ENCODE data around the gene TMEM82.

The TMEM82 gene

DNA sequence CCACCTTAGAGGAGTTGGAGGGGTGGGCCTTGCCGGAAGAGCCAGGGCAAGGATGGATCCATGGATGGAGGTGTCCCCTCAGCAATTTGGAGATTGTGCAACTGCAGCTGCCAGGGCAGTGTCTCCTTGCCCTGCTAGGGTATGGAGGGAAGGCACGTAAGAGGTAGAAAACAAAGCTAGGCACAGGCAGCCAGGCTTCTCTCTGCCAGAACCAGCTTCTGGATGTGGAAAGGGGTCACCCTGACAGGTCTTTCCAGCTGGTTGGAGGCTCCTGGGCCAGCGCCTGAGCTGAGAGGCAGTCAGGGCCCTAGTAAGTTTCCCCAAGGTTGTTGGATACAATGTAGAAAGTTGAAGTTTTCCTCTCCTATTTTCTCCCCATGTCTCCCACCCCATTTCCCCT, 21.4 kb upstream of the TMEM82 start:
- DNase-seq (ENCODE audit: low spot score) = no peak

DNA sequence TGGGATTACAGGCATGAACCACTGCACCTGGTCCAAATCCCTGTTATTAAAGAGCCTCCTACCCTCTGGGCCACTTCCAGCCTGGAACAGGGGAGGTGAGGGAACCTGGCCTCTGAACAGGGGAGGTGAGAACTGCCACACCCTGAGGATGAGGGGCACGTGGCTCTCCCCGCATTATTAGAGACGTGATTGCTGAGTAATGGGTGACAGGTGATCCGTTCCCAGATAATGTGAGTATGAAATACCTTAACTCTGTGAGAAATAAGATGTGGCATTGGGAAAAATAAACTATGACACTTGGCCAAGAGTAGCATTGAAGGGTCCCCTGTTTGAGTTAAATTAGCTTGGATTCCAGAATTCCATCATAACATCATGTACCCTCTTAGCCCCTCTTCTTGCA, 19.9 kb upstream of the TMEM82 start:
- no peak for DNase-seq (ENCODE audit: low spot score)

DNA sequence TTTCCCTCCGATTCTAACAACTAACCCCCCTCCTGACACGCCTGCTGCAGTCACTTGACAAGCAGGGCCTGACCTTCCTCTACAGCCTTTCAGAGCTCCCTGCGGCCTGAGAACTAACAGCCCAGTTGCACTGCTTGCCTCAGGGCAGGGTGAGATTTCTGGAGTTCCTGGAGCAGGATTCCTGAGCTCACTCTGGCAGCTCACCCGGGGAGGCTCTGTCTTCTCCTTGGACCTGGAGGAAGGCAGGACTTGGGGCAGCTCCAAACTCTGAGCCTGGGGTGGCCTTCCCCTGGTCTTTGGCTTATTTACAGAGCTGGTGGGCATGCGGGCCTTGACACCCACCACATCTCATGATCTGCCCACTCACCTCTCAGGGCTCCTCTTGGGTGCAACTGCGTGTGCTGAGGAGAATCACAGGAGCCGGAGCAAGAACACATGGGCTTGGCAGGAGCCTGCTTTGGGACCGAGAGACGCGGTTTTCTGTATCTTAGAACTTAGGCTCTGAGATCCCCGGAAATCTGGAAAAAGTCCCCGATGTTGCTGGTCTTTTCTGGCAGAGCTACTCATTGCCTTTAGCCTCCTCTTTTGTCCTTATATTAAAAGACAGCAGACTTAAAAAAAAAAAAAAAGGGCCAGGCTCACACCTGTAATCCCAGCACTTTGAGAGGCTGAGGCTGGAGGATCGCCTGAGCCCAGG, 19.3 kb upstream of the TMEM82 start:
- no peak for DNase-seq (ENCODE audit: low spot score)

DNA sequence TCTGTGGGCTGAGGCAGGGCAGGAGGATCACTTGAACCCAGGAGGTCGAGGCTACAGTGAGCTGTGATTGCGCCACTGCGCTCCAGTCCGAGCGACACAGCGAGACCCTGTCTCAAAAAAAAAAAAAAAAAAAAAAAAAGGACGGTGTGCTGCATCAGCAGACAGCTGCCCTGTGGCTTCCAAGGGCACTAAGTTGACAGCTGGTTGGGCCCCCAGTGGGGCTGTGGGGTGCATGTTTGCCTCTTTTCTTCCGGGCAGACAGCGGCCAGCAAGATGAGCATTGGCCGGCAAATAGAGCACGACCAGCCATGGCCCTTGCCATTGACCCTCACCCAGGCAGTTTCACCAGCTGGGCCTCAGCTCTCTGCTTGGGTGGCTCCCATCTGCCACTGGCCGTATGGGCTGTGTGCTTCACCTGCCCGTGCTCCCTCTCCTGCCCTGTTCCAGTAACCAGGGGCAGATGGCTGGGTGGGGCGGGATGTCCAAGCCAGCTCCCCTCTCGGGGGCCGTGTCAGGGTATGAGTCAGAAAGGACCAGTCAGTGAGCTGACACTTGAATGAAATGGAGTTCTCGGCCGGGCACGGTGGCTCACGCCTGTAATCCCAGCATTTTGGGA, 18.6 kb upstream of the TMEM82 start:
- DNase-seq (ENCODE audit: low spot score) = no peak

DNA sequence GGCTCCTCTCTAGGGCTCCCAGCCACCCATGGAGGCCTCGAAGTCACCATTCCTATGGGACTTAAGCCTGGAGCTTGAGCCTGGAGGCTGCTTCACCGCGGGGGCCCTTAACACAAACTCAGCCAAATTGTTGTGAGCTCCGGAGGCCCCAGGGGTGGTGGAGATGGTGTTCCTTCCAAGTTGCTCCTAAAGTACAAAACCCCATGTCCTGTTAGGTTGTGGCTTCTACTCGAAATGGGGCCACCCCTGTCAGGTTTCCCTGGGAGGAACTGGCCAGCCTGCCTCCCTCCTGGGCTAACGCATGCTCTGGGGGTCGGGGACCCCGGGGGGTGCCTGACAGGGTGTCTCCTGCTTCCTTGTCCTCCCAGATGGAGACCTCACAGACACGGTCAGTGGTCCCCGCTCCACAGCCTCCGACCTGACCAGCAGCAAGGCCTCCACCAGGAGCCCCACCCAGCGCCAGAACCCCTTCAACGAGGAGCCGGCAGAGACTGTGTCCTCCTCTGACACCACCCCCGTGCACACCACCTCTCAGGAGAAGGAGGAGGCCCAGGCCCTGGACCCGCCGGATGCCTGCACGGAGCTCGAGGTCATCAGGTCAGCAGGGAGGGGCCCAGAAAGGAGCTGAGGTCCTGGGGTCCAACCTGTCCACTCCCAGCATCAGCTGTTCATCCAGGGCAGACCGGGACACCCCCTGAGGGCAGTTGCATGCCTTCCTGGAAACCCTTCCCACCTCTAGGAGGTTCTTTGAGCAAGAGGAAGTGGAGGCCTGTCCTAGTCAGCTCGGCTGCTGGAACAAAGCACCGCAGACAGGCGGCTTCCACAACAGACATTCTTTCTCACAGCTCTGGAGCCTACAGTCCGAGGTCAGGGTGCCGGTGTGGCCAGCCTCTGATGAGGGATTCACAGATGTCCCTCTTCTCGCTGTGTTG, 17.1 kb upstream of the TMEM82 start:
- DNase-seq (ENCODE audit: low spot score) = no peak

DNA sequence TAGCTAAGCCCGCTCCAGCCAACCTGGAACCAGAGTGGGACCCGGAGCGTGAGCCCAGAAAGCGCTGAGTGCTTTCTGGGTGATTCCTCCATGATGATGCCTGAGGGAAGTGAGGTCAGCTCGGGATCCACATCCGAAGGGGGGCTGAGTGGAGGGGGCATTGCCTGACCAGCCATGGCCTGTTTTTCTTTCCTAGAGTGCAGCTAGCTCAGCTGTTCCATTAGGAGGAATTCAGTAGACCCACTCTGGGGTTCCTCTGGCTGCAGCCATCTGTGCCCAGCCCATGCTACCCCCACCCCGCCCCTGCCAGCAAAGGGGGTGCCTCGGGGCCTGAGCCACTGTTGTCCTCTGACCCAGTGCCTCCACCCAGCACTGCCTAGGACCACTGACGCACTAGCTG, 15.8 kb upstream of the TMEM82 start:
- DNase-seq (ENCODE audit: low spot score) = no peak

DNA sequence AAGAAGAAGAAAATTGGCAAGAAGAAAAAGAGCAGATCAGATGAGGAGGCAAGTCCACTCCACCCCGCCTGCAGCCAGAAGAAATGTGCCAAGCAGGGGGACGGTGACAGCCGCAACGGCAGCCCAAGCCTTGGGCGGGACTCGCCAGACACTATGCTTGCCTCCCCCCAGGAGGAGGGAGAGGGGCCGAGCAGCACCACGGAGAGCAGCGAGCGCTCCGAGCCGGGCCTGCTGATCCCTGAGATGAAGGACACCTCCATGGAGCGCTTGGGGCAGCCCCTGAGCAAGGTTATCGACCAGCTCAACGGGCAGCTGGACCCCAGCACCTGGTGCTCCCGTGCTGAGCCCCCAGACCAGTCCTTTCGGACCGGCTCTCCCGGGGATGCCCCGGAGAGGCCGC, 15.3 kb upstream of the TMEM82 start:
- no peak for DNase-seq (ENCODE audit: low spot score)

DNA sequence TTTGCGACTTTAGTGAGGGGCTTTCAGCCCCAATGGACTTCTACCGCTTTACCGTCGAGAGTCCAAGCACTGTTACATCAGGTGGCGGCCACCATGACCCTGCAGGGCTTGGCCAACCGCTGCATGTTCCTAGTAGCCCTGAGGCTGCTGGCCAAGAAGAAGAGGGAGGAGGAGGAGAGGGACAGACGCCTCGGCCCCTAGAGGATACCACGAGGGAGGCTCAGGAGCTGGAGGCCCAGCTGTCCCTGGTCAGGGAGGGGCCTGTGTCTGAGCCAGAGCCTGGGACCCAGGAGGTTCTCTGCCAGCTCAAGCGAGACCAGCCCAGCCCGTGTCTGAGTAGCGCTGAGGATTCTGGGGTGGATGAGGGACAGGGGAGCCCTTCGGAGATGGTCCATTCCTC, 14.9 kb upstream of the TMEM82 start:
- no peak for DNase-seq (ENCODE audit: low spot score)

DNA sequence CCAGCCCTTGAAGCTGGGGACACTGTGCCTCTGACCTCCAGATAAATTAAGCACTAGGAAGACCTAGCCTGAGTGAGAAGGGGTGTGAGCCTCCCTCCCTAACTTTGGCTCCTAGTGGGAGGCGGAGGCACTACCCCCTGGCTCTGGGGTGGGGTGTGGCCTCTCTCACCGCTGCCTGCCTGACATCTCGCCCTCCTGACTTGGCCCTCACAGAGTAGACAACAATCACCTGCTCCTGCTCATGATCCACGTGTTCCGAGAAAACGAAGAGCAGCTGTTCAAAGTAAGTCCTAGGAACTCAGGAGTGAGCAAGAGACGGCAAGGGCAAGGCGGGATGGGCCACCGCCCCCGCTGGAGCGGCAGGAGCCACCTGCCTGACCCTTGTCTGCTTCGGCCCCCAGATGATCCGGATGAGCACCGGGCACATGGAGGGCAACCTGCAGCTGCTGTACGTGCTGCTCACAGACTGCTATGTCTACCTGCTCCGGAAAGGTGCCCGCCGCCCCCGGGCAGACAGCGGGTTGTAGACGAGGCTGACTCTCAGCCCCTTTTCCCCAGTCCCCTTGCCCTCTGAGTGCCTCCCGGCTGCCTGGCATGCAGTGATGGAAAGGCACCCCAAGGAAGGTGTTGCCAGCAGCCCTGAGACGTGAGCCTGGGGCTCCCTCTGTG, 14.3 kb upstream of the TMEM82 start:
- no peak for DNase-seq (ENCODE audit: low spot score)

DNA sequence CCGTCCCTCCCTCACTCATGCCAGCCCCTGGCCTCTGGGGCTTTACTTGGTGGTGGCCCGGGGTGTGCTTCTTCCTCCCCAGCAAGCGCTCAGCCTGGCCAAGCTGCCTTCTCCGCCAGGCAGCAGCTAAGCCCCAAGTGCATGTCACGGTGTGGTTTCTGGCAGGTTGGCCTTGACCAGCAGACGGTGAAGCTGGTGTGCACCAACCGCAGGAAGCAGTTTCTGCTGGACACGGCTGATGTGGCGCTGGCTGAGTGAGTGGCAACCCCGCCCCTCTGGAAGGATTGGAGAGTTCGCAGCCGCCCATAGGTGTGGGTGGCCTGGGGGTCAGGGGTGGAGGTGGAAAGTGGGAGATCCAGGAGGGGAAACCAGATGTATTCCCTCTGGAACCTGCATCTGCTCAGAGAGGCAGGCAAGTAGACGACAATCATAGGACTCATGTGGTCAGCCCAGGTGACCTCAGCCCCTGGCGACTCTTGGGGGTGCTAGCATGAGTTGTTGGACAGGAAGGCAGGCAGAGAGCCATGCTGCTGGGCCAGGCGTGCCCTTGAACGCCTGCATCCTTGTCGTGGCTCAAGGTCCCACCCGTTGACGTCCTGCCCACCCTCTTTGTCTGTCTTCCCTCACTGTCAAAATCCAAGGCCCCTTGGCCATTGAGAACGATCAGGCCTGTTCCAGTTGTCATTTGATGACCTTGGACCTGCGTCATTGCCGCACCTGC, 13.2 kb upstream of the TMEM82 start:
- DNase-seq (ENCODE audit: low spot score) = no peak

DNA sequence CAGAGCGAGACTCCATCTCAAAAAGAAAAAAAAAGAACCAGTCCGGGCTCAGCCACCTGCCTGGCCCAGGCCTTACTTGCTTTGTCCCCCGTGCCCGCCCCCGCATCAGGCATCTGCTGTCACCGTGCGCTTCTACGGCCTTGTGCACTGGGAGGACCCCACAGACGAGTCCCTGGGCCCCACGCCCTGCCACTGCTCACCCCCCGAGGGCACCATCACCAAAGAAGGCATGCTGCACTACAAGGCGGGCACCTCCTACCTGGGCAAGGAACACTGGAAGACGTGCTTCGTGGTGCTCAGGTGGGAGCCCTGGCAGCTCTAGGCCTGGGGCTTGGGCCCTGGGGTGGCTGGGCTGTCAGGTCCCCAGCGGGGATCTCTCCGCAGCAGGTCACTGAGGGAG, 11.9 kb upstream of the TMEM82 start:
- no peak for DNase-seq (ENCODE audit: low spot score)

DNA sequence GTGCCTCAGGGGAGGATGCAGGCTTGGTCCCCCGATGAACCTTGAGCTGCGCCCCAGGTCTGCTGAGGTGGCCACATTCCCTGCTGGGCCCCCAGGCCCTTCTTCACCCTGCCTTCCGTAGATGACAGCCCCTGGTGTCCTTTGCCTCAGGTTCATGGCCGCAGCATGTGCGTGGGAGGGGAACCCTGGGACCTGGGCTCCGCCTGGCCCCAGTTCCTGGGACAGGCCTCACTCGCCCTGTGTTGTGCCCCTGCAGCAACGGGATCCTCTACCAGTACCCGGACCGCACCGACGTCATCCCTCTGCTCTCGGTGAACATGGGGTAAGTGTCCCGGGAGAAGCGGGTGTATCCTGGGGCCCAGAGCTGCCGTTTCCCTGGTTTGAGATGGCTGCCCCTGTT, 11.4 kb upstream of the TMEM82 start:
- DNase-seq (ENCODE audit: low spot score) = no peak

DNA sequence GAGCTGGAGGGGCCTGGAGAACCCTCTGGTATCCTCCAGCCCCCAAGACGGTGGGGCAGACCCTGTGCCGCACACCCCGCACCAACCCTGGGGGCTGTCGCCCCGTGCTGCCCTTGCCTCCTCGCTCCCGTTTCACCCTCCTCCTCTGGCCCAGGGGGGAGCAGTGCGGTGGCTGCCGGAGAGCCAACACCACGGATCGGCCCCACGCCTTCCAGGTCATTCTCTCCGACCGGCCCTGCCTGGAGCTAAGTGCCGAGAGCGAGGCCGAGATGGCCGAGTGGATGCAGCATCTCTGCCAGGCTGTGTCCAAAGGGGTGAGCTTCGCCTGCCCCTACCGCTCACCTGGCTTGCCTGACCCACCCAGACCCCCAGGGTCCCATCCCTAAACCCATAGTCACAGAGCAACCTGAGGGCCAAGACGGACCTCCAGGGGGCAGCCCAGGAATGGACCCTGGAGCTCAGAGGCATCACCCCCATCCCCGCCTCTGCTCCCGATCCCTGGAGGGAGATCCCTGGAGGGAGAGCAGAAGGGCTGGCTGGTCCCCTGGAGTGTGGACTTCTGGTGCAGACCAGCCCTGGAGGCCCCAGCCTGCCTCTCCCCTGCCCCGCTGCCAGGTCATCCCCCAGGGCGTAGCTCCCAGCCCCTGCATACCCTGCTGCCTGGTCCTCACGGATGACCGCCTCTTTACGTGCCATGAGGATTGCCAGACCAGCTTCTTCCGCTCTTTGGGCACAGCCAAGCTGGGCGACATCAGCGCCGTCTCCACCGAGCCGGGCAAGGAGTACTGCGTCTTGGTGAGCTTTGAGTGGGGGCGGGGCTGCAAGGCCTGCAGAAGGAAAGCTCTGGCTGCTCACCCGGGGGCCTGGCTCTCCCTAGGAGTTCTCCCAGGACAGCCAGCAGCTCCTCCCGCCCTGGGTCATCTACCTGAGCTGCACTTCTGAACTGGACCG, 10.3 kb upstream of the TMEM82 start:
- no peak for DNase-seq (ENCODE audit: low spot score)

DNA sequence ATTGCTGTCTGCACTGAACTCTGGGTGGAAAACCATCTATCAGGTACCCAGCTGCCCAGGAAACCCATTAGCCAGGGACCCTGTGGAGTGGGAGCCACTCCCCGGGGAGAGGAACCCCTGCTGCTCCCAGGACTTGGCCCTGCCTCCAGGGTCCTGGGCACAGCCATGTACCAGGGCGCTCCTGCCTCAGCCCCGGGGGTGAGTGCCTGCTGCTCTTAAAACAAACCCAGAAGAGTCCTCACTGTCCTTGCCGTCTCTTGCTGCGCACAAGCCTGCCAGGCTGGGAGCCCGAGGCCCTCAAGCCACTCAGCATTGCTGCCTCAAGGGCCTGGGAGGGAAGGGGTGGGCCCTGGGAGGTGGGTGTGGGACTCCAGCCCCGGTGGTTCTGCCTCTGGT, 9.6 kb upstream of the TMEM82 start:
- DNase-seq (ENCODE audit: low spot score) = no peak

DNA sequence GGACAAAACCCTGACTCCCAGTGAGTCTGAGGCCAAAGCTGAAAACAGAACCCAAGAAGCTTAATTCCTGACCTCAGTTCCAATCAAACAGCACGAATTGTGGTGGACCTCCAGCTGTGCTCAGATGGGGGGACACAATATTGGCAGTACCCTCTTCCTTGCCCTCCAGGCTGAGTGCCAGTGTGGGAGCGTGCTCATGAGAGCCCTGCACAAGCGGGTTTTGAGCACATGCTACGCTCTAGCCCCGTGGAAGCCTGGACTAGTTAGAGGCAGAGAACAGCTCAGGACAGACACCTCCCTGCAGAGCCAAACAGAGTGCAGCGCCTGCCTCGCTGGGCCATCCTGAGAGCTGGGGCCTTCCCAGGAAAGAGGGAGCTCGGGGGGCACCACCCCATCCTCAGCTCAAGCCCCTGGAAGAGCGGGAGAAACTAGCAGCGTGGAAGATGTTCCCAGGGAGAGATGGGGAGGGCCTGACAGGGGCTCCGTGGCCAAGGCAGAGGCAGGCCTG, 9.0 kb upstream of the TMEM82 start:
- no peak for DNase-seq (ENCODE audit: low spot score)

DNA sequence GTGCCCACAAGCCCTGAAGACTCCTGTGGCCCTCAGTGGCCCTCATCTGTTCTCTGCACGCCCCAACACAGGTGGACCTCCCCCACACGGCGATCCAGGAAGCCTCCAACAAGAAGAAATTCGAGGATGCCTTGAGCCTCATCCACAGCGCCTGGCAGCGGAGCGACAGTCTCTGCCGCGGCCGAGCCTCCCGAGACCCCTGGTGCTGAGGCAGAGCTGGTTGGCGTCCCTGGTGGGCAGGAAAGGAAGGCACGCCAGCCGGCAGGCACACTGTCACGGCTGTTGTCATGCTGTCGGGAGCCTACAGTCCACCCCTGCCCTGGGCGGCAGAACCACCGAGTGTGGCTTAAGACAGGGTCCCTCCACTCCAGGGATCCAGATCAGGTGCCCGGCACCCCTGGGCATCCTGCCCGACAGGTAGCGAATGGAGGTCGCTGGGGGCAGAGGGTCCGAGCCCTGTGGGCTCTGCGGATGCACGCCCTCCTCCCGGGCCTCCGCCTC, 8.5 kb upstream of the TMEM82 start:
- DNase-seq (ENCODE audit: low spot score) = no peak

DNA sequence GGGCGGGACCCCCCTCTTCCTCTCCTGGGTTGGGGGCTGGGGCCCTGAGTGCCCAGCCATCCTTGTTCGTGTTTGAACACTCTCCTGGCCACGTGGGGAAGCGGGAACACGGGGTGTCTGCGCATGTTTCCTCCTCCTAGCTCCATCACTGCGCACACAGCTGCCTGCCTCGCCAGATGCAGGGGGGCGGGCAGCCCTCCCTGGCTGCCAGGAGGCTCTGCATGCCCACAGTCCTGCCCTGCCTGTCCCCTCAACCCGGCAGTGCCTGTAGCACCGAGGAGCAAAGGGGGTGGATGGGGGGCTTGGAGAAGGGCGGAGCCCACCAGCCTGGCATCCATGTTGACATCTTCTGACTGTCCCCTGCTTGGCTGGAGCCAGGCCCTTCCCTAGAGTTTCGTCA, 8.0 kb upstream of the TMEM82 start:
- DNase-seq (ENCODE audit: low spot score) = no peak

DNA sequence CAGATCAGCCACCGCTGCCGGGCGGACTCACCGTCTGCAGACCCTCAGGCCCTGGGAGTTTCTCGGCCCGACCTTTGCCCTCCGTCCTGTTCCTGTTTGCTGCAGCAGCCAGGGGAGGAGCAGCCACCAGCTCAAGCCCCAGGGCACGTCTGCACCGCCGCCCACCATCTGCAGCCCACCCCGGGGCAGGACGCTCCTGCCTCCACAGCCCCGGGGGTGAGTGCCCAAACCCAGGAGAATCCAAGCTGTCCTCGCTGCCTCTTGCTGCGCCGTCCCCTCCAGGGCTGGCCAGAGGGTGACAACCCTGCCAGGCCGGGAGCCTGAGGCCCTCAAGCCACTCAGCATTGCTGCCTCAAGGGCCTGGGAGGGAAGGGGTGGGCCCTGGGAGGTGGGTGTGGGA, 7.4 kb upstream of the TMEM82 start:
- no peak for DNase-seq (ENCODE audit: low spot score)

DNA sequence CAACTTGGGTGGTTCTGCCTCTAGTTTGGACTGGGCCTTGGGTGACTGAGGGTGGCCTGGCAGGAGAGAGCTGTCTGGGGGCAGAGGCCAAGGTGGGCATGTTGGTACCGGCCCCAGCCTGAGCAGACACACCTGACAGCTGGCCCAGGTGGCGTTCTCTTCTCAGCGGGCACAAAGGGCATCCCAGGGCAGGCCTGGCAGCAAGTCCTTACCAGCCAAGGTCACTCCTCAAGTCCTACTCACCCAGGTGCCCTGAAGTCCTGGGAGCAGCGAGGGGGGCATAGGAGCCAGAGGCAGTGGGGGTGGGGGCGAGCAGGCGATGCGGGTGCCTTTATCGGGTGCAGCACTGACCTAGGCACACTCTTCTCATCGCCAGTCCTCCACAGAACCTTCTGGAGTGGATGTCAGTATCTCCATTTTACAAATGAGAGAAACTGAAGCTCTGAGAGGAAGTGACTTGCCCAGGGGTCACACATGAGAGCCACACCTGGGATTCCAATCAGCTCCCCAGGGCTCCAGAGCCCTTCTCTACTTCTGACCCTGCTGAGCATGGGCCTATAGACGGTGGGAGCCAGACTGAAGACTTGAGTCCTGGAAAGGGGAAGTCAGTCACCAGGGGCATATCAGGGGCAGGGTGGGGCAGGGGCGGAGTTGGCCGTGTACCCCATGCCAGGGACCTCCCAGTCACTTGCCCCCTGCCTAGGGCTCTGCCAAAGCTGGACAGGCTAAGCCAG, 6.8 kb upstream of the TMEM82 start:
- DNase-seq (ENCODE audit: low spot score) = no peak
